Measurements from ENCODE around the gene RNF13.

- TF ChIP-seq CTCF (conservative IDR thresholded peaks at IDR 0.05; ENCODE audit: low read depth, low read length) (no peak), EZH2 (IDR thresholded peaks at IDR 0.05; ENCODE audit: low read length, unreplicated experiment) (no peak)
These were observed 170.6 kb downstream of the RNF13 start for GRCh38 chr3:149983628-149984027.
